ENCODE data around the gene NEUROD2. TPM values are rescaled to one million over a fixed set of nuclear protein-coding genes. Genes with fewer than 3 reads are reported as not detected.

NEUROD2 gene
- total and polyA plus RNA-seq, 2 of the 8 experiments (the other 6 are each of a cell fraction or from before 2014, with no cell fraction given), result not detected

DNA sequence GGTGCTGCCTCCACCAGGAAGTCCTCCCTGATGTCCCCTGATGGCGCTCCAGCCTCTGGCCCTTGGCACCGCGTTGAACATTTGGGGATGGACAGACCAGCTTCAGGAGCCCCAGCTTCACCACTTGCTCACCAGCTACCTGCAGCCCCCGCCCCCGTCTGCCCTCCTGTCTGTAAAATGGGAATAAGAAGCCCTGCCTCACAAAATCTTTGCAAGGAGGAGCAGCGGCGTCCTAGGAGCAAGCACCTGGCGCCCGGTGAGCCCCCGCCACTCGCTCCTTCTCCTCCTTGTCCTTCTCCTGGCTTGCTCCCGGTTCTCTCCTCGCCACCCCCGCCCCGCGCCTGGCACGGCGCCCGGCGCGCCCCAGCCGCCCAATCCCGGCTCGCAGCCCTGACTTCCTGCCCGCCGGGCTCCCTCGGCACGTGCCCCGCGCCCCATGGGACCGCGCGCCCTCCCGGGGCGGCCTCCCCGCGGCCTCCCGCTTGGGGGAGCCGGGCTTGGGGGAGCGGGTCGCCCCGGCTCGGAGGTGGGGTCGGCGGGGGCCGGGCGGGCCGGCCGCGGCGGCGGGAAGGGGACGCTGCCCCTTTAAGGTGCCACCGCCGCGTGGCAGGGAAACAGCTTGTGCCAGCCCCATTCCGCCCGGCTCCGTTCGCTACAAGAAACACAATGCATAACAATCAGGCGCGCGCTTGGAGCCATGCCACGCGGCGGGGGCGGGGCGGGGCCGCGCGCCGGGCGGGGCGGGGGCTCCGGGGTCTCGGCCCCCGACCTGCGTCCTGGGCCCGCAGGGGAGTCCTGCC is 9.9 kb upstream of the NEUROD2 start (continued):
- TF ChIP-seq CBX8 (IDR thresholded peaks at IDR 0.05; ENCODE audit: borderline replicate concordance, low read depth, low read length), result no peak
- TF ChIP-seq RXRA (IDR thresholded peaks at IDR 0.05; ENCODE audit: insufficient read depth, low read depth, low read length), result no peak
- TF ChIP-seq CHD1 (IDR thresholded peaks at IDR 0.05; ENCODE audit: low read depth, low read length), result no peak
- no peak for TF ChIP-seq KDM5A (IDR thresholded peaks at IDR 0.05; ENCODE audit: low read length)
- no peak for TF ChIP-seq TCF12 (IDR thresholded peaks at IDR 0.05; ENCODE audit: low read depth, low read length)
- no peak for TF ChIP-seq CTBP2 (IDR thresholded peaks at IDR 0.05; ENCODE audit: borderline replicate concordance, insufficient read depth, insufficient read length, low read length)
- no peak for TF ChIP-seq POLR2AphosphoS5 (IDR thresholded peaks at IDR 0.05; ENCODE audit: low read depth, low read length)
- TF ChIP-seq, protein P1, sequence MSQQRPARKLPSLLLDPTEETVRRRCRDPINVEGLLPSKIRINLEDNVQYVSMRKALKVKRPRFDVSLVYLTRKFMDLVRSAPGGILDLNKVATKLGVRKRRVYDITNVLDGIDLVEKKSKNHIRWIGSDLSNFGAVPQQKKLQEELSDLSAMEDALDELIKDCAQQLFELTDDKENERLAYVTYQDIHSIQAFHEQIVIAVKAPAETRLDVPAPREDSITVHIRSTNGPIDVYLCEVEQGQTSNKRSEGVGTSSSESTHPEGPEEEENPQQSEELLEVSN (IDR thresholded peaks at IDR 0.05), result peak; percentile 58; the same call in 1 of the 2 replicates
- TF ChIP-seq BRCA1 (IDR thresholded peaks at IDR 0.05; ENCODE audit: low read depth, low read length), result no peak
- no peak for TF ChIP-seq SIX5 (IDR thresholded peaks at IDR 0.05; ENCODE audit: low read depth, low read length)
- TF ChIP-seq SP1 (IDR thresholded peaks at IDR 0.05; ENCODE audit: low read depth, low read length), result no peak
- TF ChIP-seq TBP (IDR thresholded peaks at IDR 0.05; ENCODE audit: low read depth, low read length), result no peak
- no peak for TF ChIP-seq CEBPB (IDR thresholded peaks at IDR 0.05; ENCODE audit: low read depth, low read length)
- TF ChIP-seq EZH2 (IDR thresholded peaks at IDR 0.05; ENCODE audit: low read depth, low read length, severe bottlenecking), result peak; percentile 12
- peak; percentile 76 for TF ChIP-seq MAX (IDR thresholded peaks at IDR 0.05)
- TF ChIP-seq SP2 (IDR thresholded peaks at IDR 0.05; ENCODE audit: low read length), result no peak
- no peak for TF ChIP-seq SIRT6 (IDR thresholded peaks at IDR 0.05; ENCODE audit: low read length)
- TF ChIP-seq BACH1 (IDR thresholded peaks at IDR 0.05; ENCODE audit: low read length), result no peak
